HCT116 (cell line): Measurements from ENCODE around the gene STKLD1. TPM values are rescaled to one million over a fixed set of nuclear protein-coding genes. Genes with fewer than 3 reads are reported as not detected.

ENCODE experiments used
- ATAC-seq: fragments of 200-7000 bp; cut with Tn5 transposase; 2 replicates; pipeline ENCODE4 v1.9.1; 2020; ENCODE audit warnings: mild to moderate bottlenecking, moderate library complexity
- BruUV-seq: library from RNA; stranded (reverse); fragments of 400-500 nt; replicated peaks from 2 replicates; lab custom pipeline; 2021; lab: Mats Ljungman, UMichigan
- CTCF ChIA-PET: fragments of 300-600 bp; sonication (Branson Sonifier 250); formaldehyde crosslinking; loops from one replicate; lab custom pipeline; 2021; ENCODE audit warnings: antibody characterized with exemption; lab: Charles Lee
- POLR2A ChIA-PET: fragments of 300-600, 350-600 bp; sonication (Branson Sonifier 250); formaldehyde crosslinking; loops from one replicate; lab custom pipeline; 2021; ENCODE audit warnings: antibody characterized with exemption; lab: Charles Lee
- RAD21 ChIA-PET, 2 experiments: fragments of 300-600 bp; sonication (Branson Sonifier 250); formaldehyde crosslinking; loops; one replicate each; lab custom pipeline; 2023; ENCODE audit warnings: low total read pairs in 2 of 2; ENCODE audit not compliant: uncharacterized antibody in 2 of 2, unreplicated experiment in 2 of 2, low non-redundant PET in 1 of 2; lab: Charles Lee
- DNase-seq: peaks from one replicate; pipeline ENCODE4 v3.0.0-alpha.2; 2010; ENCODE audit warnings: low read depth, low spot score
- H2AFZ ChIP-seq: fragments of 200-600 bp; shearing (Covaris generic), sonication (generic); 2 replicates; pipeline ENCODE4 v1.6.1; 2017; ENCODE audit warnings: low read depth, mixed run types, mixed read lengths, antibody characterized with exemption, low read length; ENCODE audit not compliant: poor library complexity, severe bottlenecking
- H3K27ac ChIP-seq: 2 replicates; pipeline ENCODE4 v1.5.1; 2012; ENCODE audit warnings: low read depth, low read length
- H3K27me3 ChIP-seq: fragments of 200-600 bp; sonication (generic); 2 replicates; pipeline ENCODE4 v1.6.1; 2016; ENCODE audit warnings: mixed run types, low read length, mixed read lengths; ENCODE audit not compliant: insufficient read depth
- H3K36me3 ChIP-seq, 2 experiments: fragments of 200-500 bp in 1 of 2; fragments of 200-600 bp in 1 of 2; sonication (Bioruptor generic) in 1 of 2; sonication (generic) in 1 of 2; 2 replicates each; pipeline versions ENCODE4 v1.5.1 to v1.6.1; 2014 to 2016; ENCODE audit warnings: low read length in 2 of 2, inconsistent platforms in 1 of 2, mixed read lengths in 1 of 2, mixed run types in 1 of 2; ENCODE audit not compliant: insufficient read depth in 2 of 2, control insufficient read depth in 1 of 2
- H3K4me1 ChIP-seq, 2 experiments: fragments of 200-600 bp in 1 of 2; sonication (generic) in 1 of 2; 2 replicates each; pipeline versions ENCODE4 v1.5.1 to v1.6.1; 2012 to 2017; ENCODE audit warnings: low read length in 2 of 2, inconsistent platforms in 1 of 2, mild to moderate bottlenecking in 1 of 2, mixed read lengths in 1 of 2, mixed run types in 1 of 2, moderate library complexity in 1 of 2; ENCODE audit not compliant: insufficient read depth in 2 of 2, control insufficient read depth in 1 of 2
- H3K4me2 ChIP-seq: fragments of 200-600 bp; sonication (generic); 2 replicates; pipeline ENCODE4 v1.6.1; 2017; ENCODE audit warnings: mixed run types, low read length, mixed read lengths
- H3K4me3 ChIP-seq, 2 experiments: fragments of 200-600 bp in 1 of 2; sonication (generic) in 1 of 2; replicated peaks in 1 of 2; 2 replicates each; pipeline ENCODE4 v1.5.1; 2011 to 2016; ENCODE audit warnings: low read length in 2 of 2, control low read depth in 1 of 2, low read depth in 1 of 2, mild to moderate bottlenecking in 1 of 2, mixed read lengths in 1 of 2, mixed run types in 1 of 2
- H3K79me2 ChIP-seq: fragments of 200-600 bp; sonication (generic); 2 replicates; pipeline ENCODE4 v1.6.1; 2017; ENCODE audit warnings: mild to moderate bottlenecking, mixed run types, low read length, moderate library complexity, mixed read lengths; ENCODE audit not compliant: insufficient read depth
- H3K9ac ChIP-seq: fragments of 200-600 bp; sonication (generic); 2 replicates; pipeline ENCODE4 v1.6.1; 2016; ENCODE audit warnings: low read length, mixed read lengths
- H3K9me2 ChIP-seq: fragments of 200-600 bp; sonication (generic), shearing (Covaris generic); 2 replicates; pipeline ENCODE4 v1.6.1; 2017; ENCODE audit warnings: mixed run types, mild to moderate bottlenecking, moderate library complexity; ENCODE audit not compliant: insufficient read depth
- H3K9me3 ChIP-seq, 2 experiments: fragments of 200-500 bp in 1 of 2; fragments of 200-600 bp in 1 of 2; sonication (Bioruptor generic) in 1 of 2; sonication (generic) in 1 of 2; 2 replicates each; pipeline ENCODE4 v1.6.1; 2014 to 2017; ENCODE audit warnings: low read length in 2 of 2, mixed read lengths in 2 of 2, inconsistent platforms in 1 of 2, low read depth in 1 of 2, mild to moderate bottlenecking in 1 of 2, mixed run types in 1 of 2, moderate library complexity in 1 of 2; ENCODE audit not compliant: control insufficient read depth in 1 of 2, insufficient read depth in 1 of 2
- H4K20me1 ChIP-seq: fragments of 200-600 bp; sonication (generic), shearing (Covaris generic); 2 replicates; pipeline ENCODE4 v1.6.1; 2017; ENCODE audit warnings: mixed run types, mild to moderate bottlenecking, moderate library complexity; ENCODE audit not compliant: insufficient read depth
- ATF3 ChIP-seq: IDR thresholded peaks from 2 replicates; pipeline ENCODE4 v1.6.1; 2012
- CEBPB ChIP-seq: IDR thresholded peaks from 2 replicates; pipeline ENCODE4 v1.6.1; 2012; ENCODE audit warnings: low read depth
- CTCF ChIP-seq, 3 experiments: fragments of 200-600 bp in 1 of 3; sonication (generic) in 1 of 3; IDR thresholded peaks in 2 of 3; conservative IDR thresholded peaks in 1 of 3; 2 replicates each; pipeline ENCODE4 v1.5.1; 2012 to 2017; ENCODE audit warnings: low read depth in 2 of 3, low read length in 2 of 3, antibody characterized with exemption in 1 of 3, borderline replicate concordance in 1 of 3, control low read depth in 1 of 3, mild to moderate bottlenecking in 1 of 3, mixed read lengths in 1 of 3, mixed run types in 1 of 3, moderate library complexity in 1 of 3; ENCODE audit not compliant: insufficient read depth in 1 of 3
- EZH2phosphoT487 ChIP-seq: fragments of 200-600 bp; IDR thresholded peaks from 2 replicates; pipeline ENCODE4 v1.6.1; 2018; ENCODE audit warnings: antibody characterized with exemption, borderline replicate concordance
- JUND ChIP-seq: IDR thresholded peaks from 2 replicates; pipeline ENCODE4 v1.6.1; 2012
- MAX ChIP-seq: IDR thresholded peaks from 2 replicates; pipeline ENCODE4 v1.6.1; 2012
- POLR2A ChIP-seq: IDR thresholded peaks from 2 replicates; pipeline ENCODE4 v1.7.0; 2011; ENCODE audit warnings: borderline replicate concordance; ENCODE audit not compliant: insufficient read depth, insufficient read length; ENCODE audit errors: extremely low read depth
- POLR2AphosphoS5 ChIP-seq: IDR thresholded peaks from 2 replicates; pipeline ENCODE4 v1.6.1; 2011; ENCODE audit warnings: mild to moderate bottlenecking, low read depth, low read length, moderate library complexity
- RAD21 ChIP-seq: IDR thresholded peaks from 2 replicates; pipeline ENCODE4 v1.6.1; 2012; ENCODE audit warnings: low read depth, mild to moderate bottlenecking
- SRF ChIP-seq: IDR thresholded peaks from 2 replicates; pipeline ENCODE4 v1.6.1; 2012; ENCODE audit warnings: low read depth
- YY1 ChIP-seq: IDR thresholded peaks from 2 replicates; pipeline ENCODE4 v1.6.1; 2011; ENCODE audit warnings: low read length, low read depth, moderate library complexity, mild to moderate bottlenecking; ENCODE audit not compliant: insufficient replicate concordance; ENCODE audit errors: extremely low read depth
- ZNF274 ChIP-seq: fragments of 200-500 bp; sonication (Bioruptor generic); IDR thresholded peaks from 2 replicates; pipeline ENCODE4 v1.6.1; 2014; ENCODE audit warnings: mild to moderate bottlenecking, low read depth, low read length, inconsistent platforms
- intact Hi-C: fragments of 100-400 bp; cut with micrococcal nuclease; formaldehyde crosslinking; loops from 2 replicates; pipeline ENCODE4 v1.10.0; 2022
- total RNA-seq: library from RNA; stranded (reverse); gene quantifications from one replicate; pipeline ENCODE4 v1.2.1, GENCODE V29; 2021; ENCODE audit not compliant: unreplicated experiment

STKLD1 gene
- total RNA-seq, 1 experiment from 2014 or later: 0.37 TPM

GRCh38 chr9:133383438-133383837 is 7.3 kb downstream of the STKLD1 start (continued):
- TF ChIP-seq CTCF (IDR thresholded peaks at IDR 0.05 in 2 of 3, conservative IDR thresholded peaks at IDR 0.05 in 1 of 3; ENCODE audit: borderline replicate concordance in 1 of 3, insufficient read depth in 1 of 3, low read depth in 2 of 3, low read length in 2 of 3) (no peak), YY1 (no peak), SRF (no peak), POLR2AphosphoS5 (no peak), POLR2A (no peak)

GRCh38 chr9:133384736-133385321 is 8.7 kb downstream of the STKLD1 start:
- no peak overlapping the region for H3K9ac ChIP-seq
- no peak overlapping the region for H3K4me3 ChIP-seq
- RAD21 ChIA-PET: no interaction called here
- H3K36me3 ChIP-seq: no peaks in the 10 kb centered on the region
- no peak for DNase-seq
- BruUV-seq: no TSS peak
- intact Hi-C loops: no loop called here
- H3K4me2 ChIP-seq: no peak overlapping the region
- H3K9me3 ChIP-seq: peaks cover 0 to 10% of the 10 kb centered on the region in 2 experiments; a peak in 1 of 4 replicates
- CTCF ChIA-PET: no interaction called here
- ATAC-seq: no peak
- H3K27ac ChIP-seq: no peak overlapping the region
- POLR2A ChIA-PET: no interaction called here
- H4K20me1 ChIP-seq: no peaks in the 10 kb centered on the region
- no peaks in the 10 kb centered on the region for H3K79me2 ChIP-seq
- no peaks in the 10 kb centered on the region for H3K9me2 ChIP-seq
- no peak overlapping the region for H2AFZ ChIP-seq
- H3K4me1 ChIP-seq: no peaks in the 10 kb centered on the region
- H3K27me3 ChIP-seq: no peaks in the 10 kb centered on the region
- no peak for TF ChIP-seq CEBPB
- TF ChIP-seq ATF3: no peak
- no peak for TF ChIP-seq EZH2phosphoT487
- no peak for TF ChIP-seq MAX
- TF ChIP-seq JUND: no peak
- no peak for TF ChIP-seq RAD21
- TF ChIP-seq ZNF274: no peak
- TF ChIP-seq, all 23 proteins: peak for 0
